Aorta (tissue), 5 donors: Measurements from ENCODE around the gene RIMS1. TPM values are rescaled to one million over a fixed set of nuclear protein-coding genes. Genes with fewer than 3 reads are reported as not detected.

ENCODE experiments used
- ATAC-seq: fragments of 200-7000 bp; cut with Tn5 transposase; one replicate; pipeline ENCODE4 v1.9.1; 2022; ENCODE audit warnings: moderate library complexity; ENCODE audit not compliant: low FRiP score
- DNase-seq, 2 donors: peaks; one replicate each; pipeline ENCODE4 v3.0.0-alpha.2; 2020
- H3K27ac ChIP-seq, 2 donors: one replicate each; pipeline ENCODE4 v1.5.1; 2013; ENCODE audit warnings: low read length in 2 of 2, mild to moderate bottlenecking in 2 of 2, moderate library complexity in 2 of 2, control low read depth in 1 of 2, inconsistent platforms in 1 of 2, low read depth in 1 of 2
- H3K27me3 ChIP-seq, 2 donors: one replicate each; pipeline ENCODE4 v1.6.1; 2013; ENCODE audit warnings: control low read depth in 1 of 2, low read length in 1 of 2, mild to moderate bottlenecking in 1 of 2, moderate library complexity in 1 of 2; ENCODE audit not compliant: insufficient read depth in 2 of 2, control insufficient read depth in 1 of 2
- H3K36me3 ChIP-seq, 2 donors: one replicate each; pipeline ENCODE4 v1.6.1; 2013; ENCODE audit warnings: control low read depth in 1 of 2, low read length in 1 of 2, mild to moderate bottlenecking in 1 of 2; ENCODE audit not compliant: insufficient read depth in 2 of 2, control insufficient read depth in 1 of 2
- H3K4me1 ChIP-seq, 2 donors: one replicate each; pipeline ENCODE4 v1.6.1; 2013; ENCODE audit warnings: low read length in 2 of 2, control low read depth in 1 of 2, mild to moderate bottlenecking in 1 of 2, moderate library complexity in 1 of 2; ENCODE audit not compliant: insufficient read depth in 2 of 2, control insufficient read depth in 1 of 2
- H3K4me3 ChIP-seq, 2 donors: one replicate each; pipeline ENCODE4 v1.5.1; 2013; ENCODE audit warnings: low read length in 2 of 2, control low read depth in 1 of 2, mild to moderate bottlenecking in 1 of 2
- H3K9me3 ChIP-seq: one replicate; pipeline ENCODE4 v1.6.1; 2013; ENCODE audit warnings: mild to moderate bottlenecking, low read length; ENCODE audit not compliant: control insufficient read depth
- WGBS, 2 donors: extraction: QIAGEN DNeasy Blood & Tissue Kit; methylation state at CpG; one replicate each; pipeline ENCODE4 v1.1.7; 2013; 5-methylcytosine and 5-hydroxymethylcytosine counted together
- intact Hi-C, 2 donors: fragments of 100-400 bp; cut with DNase I; formaldehyde crosslinking; loops; one replicate each; pipeline versions ENCODE4 v1.14.2 to v1.15.0; 2022
- polyA plus RNA-seq, 2 donors: library from polyadenylated mRNA; stranded (reverse); fragments of 200-250 nt; gene quantifications; one replicate each; pipeline ENCODE4 v1.2.3, GENCODE V29; 2013
- total RNA-seq, 2 donors: library from RNA; stranded (reverse); fragmentation: NEBNext Ultra II Directional; extraction: Animal tissue kit (Norgen Biotek cat#: 25700); gene quantifications; one replicate each; pipeline ENCODE4 v1.2.1, GENCODE V29; 2021
- donor health status: healthy with polysubstance abuse.
- donor health status: Bipolar disorder and iron deficiency.
- donor health status: DM: no; HTN: no; CAD: no.
- donor health status: DM: no; HTN: no; CAD: no.
- donor health status: DM: yes; HTN: yes; CAD: no.

Gene RIMS1
- total and polyA plus RNA-seq, 4 donors, result under 0.01 to 5.7 (median 4.8) TPM; not detected in 1

GRCh38 chr6:72250664-72251063 is 364.3 kb downstream of the RIMS1 start:
- DNase-seq (no peak), ATAC-seq (no peak)
- H3K27me3 ChIP-seq, result no peaks in the 10 kb centered on the region
- H3K4me3 ChIP-seq, result no peak overlapping the region
- H3K36me3 ChIP-seq, result no peaks in the 10 kb centered on the region
- intact Hi-C loops, result no loop called here
- no peaks in the 10 kb centered on the region for H3K9me3 ChIP-seq
- WGBS, 2 donors, result 87 to 93% methylated on average over 3 of the region's 3 CpGs
- no peak overlapping the region for H3K27ac ChIP-seq
- no peaks in the 10 kb centered on the region for H3K4me1 ChIP-seq

GRCh38 chr6:72260489-72260888 is 374.1 kb downstream of the RIMS1 start:
- Histone ChIP-seq H3K4me3 (no peak overlapping the region), H3K27me3 (no peaks in the 10 kb centered on the region), H3K9me3 (no peaks in the 10 kb centered on the region), H3K27ac (no peak overlapping the region), H3K4me1 (no peaks in the 10 kb centered on the region), H3K36me3 (no peaks in the 10 kb centered on the region)
- 0 to 7% methylated on average over 3 of the region's 3 CpGs for WGBS, 2 donors
- intact Hi-C loops, result no loop called here
- ATAC-seq (no peak), DNase-seq (no peak)

GRCh38 chr6:72261554-72261953 is 375.2 kb downstream of the RIMS1 start:
- Histone ChIP-seq H3K36me3 (no peaks in the 10 kb centered on the region), H3K9me3 (no peaks in the 10 kb centered on the region), H3K4me1 (no peaks in the 10 kb centered on the region), H3K4me3 (no peak overlapping the region), H3K27me3 (no peaks in the 10 kb centered on the region), H3K27ac (no peak overlapping the region)
- intact Hi-C loops, result no loop called here
- no peak for DNase-seq
- 46 to 54% methylated on average over 3 of the region's 3 CpGs for WGBS, 2 donors
- ATAC-seq, result no peak

- H3K27me3 ChIP-seq, result no peaks in the 10 kb centered on the region
- no peak overlapping the region for H3K4me3 ChIP-seq
- 84 to 87% methylated on average over 4 of the region's 4 CpGs for WGBS, 2 donors
- H3K27ac ChIP-seq, result no peak overlapping the region
- intact Hi-C loops, result no loop called here
- ATAC-seq (no peak), DNase-seq (no peak)
- no peaks in the 10 kb centered on the region for H3K4me1 ChIP-seq
- no peaks in the 10 kb centered on the region for H3K36me3 ChIP-seq
- H3K9me3 ChIP-seq, result no peaks in the 10 kb centered on the region
Observed at GRCh38 chr6:72262254-72262653, 375.9 kb downstream of the RIMS1 start.

GRCh38 chr6:72267470-72267869 is 381.1 kb downstream of the RIMS1 start:
- H3K4me1 ChIP-seq, result no peaks in the 10 kb centered on the region
- no peak for ATAC-seq
- no peak overlapping the region for H3K27ac ChIP-seq
- H3K36me3 ChIP-seq, result no peaks in the 10 kb centered on the region
- H3K4me3 ChIP-seq, result no peak overlapping the region
- no peaks in the 10 kb centered on the region for H3K27me3 ChIP-seq
- no peak for DNase-seq
- intact Hi-C loops, result no loop called here
- no peaks in the 10 kb centered on the region for H3K9me3 ChIP-seq
- WGBS, 2 donors, result 91 to 96% methylated on average over 1 of the region's 1 CpG

GRCh38 chr6:72271531-72271930 is 385.2 kb downstream of the RIMS1 start:
- Histone ChIP-seq H3K27ac (no peak overlapping the region), H3K27me3 (no peaks in the 10 kb centered on the region), H3K9me3 (no peaks in the 10 kb centered on the region), H3K36me3 (no peaks in the 10 kb centered on the region), H3K4me3 (no peak overlapping the region), H3K4me1 (no peaks in the 10 kb centered on the region)
- intact Hi-C loops, result no loop called here
- WGBS, 2 donors, result 68 to 92% methylated on average over 1 of the region's 1 CpG
- ATAC-seq (no peak), DNase-seq (no peak)

- Histone ChIP-seq H3K9me3 (no peaks in the 10 kb centered on the region), H3K27ac (no peak overlapping the region), H3K4me1 (no peaks in the 10 kb centered on the region), H3K36me3 (no peaks in the 10 kb centered on the region), H3K27me3 (no peaks in the 10 kb centered on the region), H3K4me3 (no peak overlapping the region)
- DNase-seq (no peak), ATAC-seq (no peak)
- 33 to 48% methylated on average over 1 of the region's 1 CpG for WGBS, 2 donors
- intact Hi-C loops, result no loop called here
Observed at GRCh38 chr6:72272958-72273357, 386.6 kb downstream of the RIMS1 start.

GRCh38 chr6:72275888-72276287 is 389.5 kb downstream of the RIMS1 start:
- Histone ChIP-seq H3K4me1 (no peaks in the 10 kb centered on the region), H3K4me3 (no peak overlapping the region), H3K27me3 (no peaks in the 10 kb centered on the region), H3K36me3 (no peaks in the 10 kb centered on the region), H3K27ac (no peak overlapping the region), H3K9me3 (no peaks in the 10 kb centered on the region)
- DNase-seq (no peak), ATAC-seq (no peak)
- 77 to 86% methylated on average over 1 of the region's 1 CpG for WGBS, 2 donors
- intact Hi-C loops, result no loop called here

GRCh38 chr6:72282201-72282600 is 395.9 kb downstream of the RIMS1 start:
- intact Hi-C loops, result no loop called here
- Histone ChIP-seq H3K4me3 (no peak overlapping the region), H3K27ac (no peak overlapping the region), H3K9me3 (no peaks in the 10 kb centered on the region), H3K4me1 (no peaks in the 10 kb centered on the region), H3K36me3 (no peaks in the 10 kb centered on the region), H3K27me3 (no peaks in the 10 kb centered on the region)
- no peak for DNase-seq
- ATAC-seq, result no peak
